Measurements from ENCODE around the gene CDH8. TPM values are rescaled to one million over a fixed set of nuclear protein-coding genes. Genes with fewer than 3 reads are reported as not detected.

Gene CDH8
- total RNA-seq, 1 donor from 2014 or later: 8.0 TPM

- H3K27me3 Mint-ChIP-seq: peaks cover 3% of the 10 kb centered on the region
- H3K36me3 Mint-ChIP-seq: peaks cover 3% of the 10 kb centered on the region
- TF ChIP-seq CTCF (conservative IDR thresholded peaks at IDR 0.05): no peak
- DNase-seq (ENCODE audit: extremely low spot score, unreplicated experiment): no peak
- no peaks in the 10 kb centered on the region for H3K9me3 Mint-ChIP-seq
- no peak overlapping the region for H3K27ac Mint-ChIP-seq
- H3K4me3 Mint-ChIP-seq: no peak overlapping the region
- H3K4me1 Mint-ChIP-seq (ENCODE audit: unreplicated experiment): peaks cover 4% of the 10 kb centered on the region
Observed at GRCh38 chr16:61842666-61843065, 193.6 kb downstream of the CDH8 start.

- Mint-ChIP-seq H3K4me3 (no peak overlapping the region), H3K36me3 (peaks cover 3% of the 10 kb centered on the region), H3K4me1 (ENCODE audit: unreplicated experiment) (peaks cover 4% of the 10 kb centered on the region), H3K9me3 (no peaks in the 10 kb centered on the region), H3K27ac (no peak overlapping the region), H3K27me3 (peaks cover 9% of the 10 kb centered on the region)
- no peak for TF ChIP-seq CTCF (conservative IDR thresholded peaks at IDR 0.05)
- no peak for DNase-seq (ENCODE audit: extremely low spot score, unreplicated experiment)
Observed at GRCh38 chr16:61836804-61837393, 199.3 kb downstream of the CDH8 start.

GRCh38 chr16:61834082-61834481 lies 202.2 kb downstream of the CDH8 start:
- H3K9me3 Mint-ChIP-seq: no peaks in the 10 kb centered on the region
- H3K36me3 Mint-ChIP-seq: no peaks in the 10 kb centered on the region
- no peaks in the 10 kb centered on the region for H3K4me1 Mint-ChIP-seq (ENCODE audit: unreplicated experiment)
- H3K27ac Mint-ChIP-seq: no peak overlapping the region
- H3K27me3 Mint-ChIP-seq: peaks cover 9% of the 10 kb centered on the region
- TF ChIP-seq CTCF (conservative IDR thresholded peaks at IDR 0.05): no peak
- no peak overlapping the region for H3K4me3 Mint-ChIP-seq
- DNase-seq (ENCODE audit: extremely low spot score, unreplicated experiment): no peak

GRCh38 chr16:61831351-61831917 lies 204.8 kb downstream of the CDH8 start:
- Mint-ChIP-seq H3K4me3 (no peak overlapping the region), H3K27me3 (peaks cover 3% of the 10 kb centered on the region), H3K36me3 (no peaks in the 10 kb centered on the region), H3K27ac (no peak overlapping the region), H3K4me1 (ENCODE audit: unreplicated experiment) (no peaks in the 10 kb centered on the region), H3K9me3 (no peaks in the 10 kb centered on the region)
- TF ChIP-seq CTCF (conservative IDR thresholded peaks at IDR 0.05): no peak
- DNase-seq (ENCODE audit: extremely low spot score, unreplicated experiment): no peak

GRCh38 chr16:61829631-61830030 lies 206.6 kb downstream of the CDH8 start:
- H3K9me3 Mint-ChIP-seq: no peaks in the 10 kb centered on the region
- H3K27ac Mint-ChIP-seq: no peak overlapping the region
- no peak for TF ChIP-seq CTCF (conservative IDR thresholded peaks at IDR 0.05)
- no peaks in the 10 kb centered on the region for H3K4me1 Mint-ChIP-seq (ENCODE audit: unreplicated experiment)
- peaks cover 3% of the 10 kb centered on the region for H3K27me3 Mint-ChIP-seq
- H3K4me3 Mint-ChIP-seq: no peak overlapping the region
- no peak for DNase-seq (ENCODE audit: extremely low spot score, unreplicated experiment)
- no peaks in the 10 kb centered on the region for H3K36me3 Mint-ChIP-seq
